Body of pancreas (tissue), 4 donors: ENCODE results near the gene SLC37A2. TPM values are rescaled to one million over a fixed set of nuclear protein-coding genes. Genes with fewer than 3 reads are reported as not detected.
A peak's percentile ranks its signal among the peaks of the same experiment; 100 is the strongest.

ENCODE experiments used
- ATAC-seq: fragments of 150-250 bp; one replicate; pipeline ENCODE4 v1.9.1; 2016
- DNase-seq, 4 donors: peaks; one replicate each; pipeline ENCODE4 v3.0.0-alpha.2; 2019
- H3K27ac ChIP-seq, 4 donors: fragments of 200-600 bp; sonication (generic); 1 replicate in 3 of 4; 2 replicates in 1 of 4; pipeline versions ENCODE4 v1.5.1 to v1.6.1; 2016 to 2019; ENCODE audit warnings: mild to moderate bottlenecking in 1 of 4, mixed read lengths in 1 of 4, moderate library complexity in 1 of 4
- H3K27me3 ChIP-seq, 2 donors: fragments of 200-600 bp; sonication (generic); one replicate each; pipeline ENCODE4 v1.6.0; 2016; ENCODE audit warnings: mild to moderate bottlenecking in 1 of 2
- H3K36me3 ChIP-seq, 2 donors: fragments of 200-600 bp; sonication (generic); replicated peaks in 1 of 2; 2 replicates each; pipeline ENCODE4 v1.5.1; 2016; ENCODE audit warnings: low read depth in 2 of 2; ENCODE audit not compliant: insufficient read depth in 1 of 2
- H3K4me1 ChIP-seq: fragments of 200-600 bp; sonication (generic); one replicate; pipeline ENCODE4 v1.6.0; 2016
- H3K4me3 ChIP-seq, 2 donors: fragments of 200-600 bp; sonication (generic); 1 replicate in 1 of 2; 2 replicates in 1 of 2; pipeline ENCODE4 v1.5.1; 2016 to 2019
- H3K9me3 ChIP-seq, 3 donors: fragments of 200-600 bp; sonication (generic); 1 replicate in 2 of 3; 2 replicates in 1 of 3; pipeline ENCODE4 v1.5.1; 2016
- CTCF ChIP-seq, 7 experiments: fragments of 450-650 bp in 4 of 7; fragments of 200-600 bp in 3 of 7; sonication (generic) in 3 of 7; IDR thresholded peaks; one replicate each; pipeline ENCODE4 v1.5.1; 2016 to 2019; ENCODE audit warnings: antibody characterized with exemption in 7 of 7
- POLR2A ChIP-seq, 3 donors: fragments of 450-650 bp; IDR thresholded peaks; one replicate each; pipeline ENCODE4 v1.6.1; 2016; ENCODE audit warnings: antibody characterized with exemption in 3 of 3, mild to moderate bottlenecking in 2 of 3
- WGBS, 2 donors: methylation state at CpG; one replicate each; pipeline ENCODE4 v1.1.5; 2017; 5-methylcytosine and 5-hydroxymethylcytosine counted together
- intact Hi-C: fragments of 100-400 bp; cut with DNase I; formaldehyde crosslinking; loops from one replicate; pipeline ENCODE4 v1.15.1; 2023
- total RNA-seq, 2 donors: library from RNA; depleted of rRNA; stranded (reverse); fragments of >200 nt; gene quantifications; one replicate each; pipeline ENCODE4 v1.1.0, GENCODE V29; 2016

SLC37A2 gene
- total RNA-seq, 2 donors from 2014 or later, result 2.0 to 4.2 TPM

GRCh38 chr11:125105926-125106325 lies 42.8 kb downstream of the SLC37A2 start:
- ATAC-seq, result no peak
- H3K36me3 ChIP-seq, result peaks cover 0 to 1% of the 10 kb centered on the region in 2 donors
- H3K4me3 ChIP-seq, result no peak overlapping the region
- no peak overlapping the region for H3K27ac ChIP-seq
- no peaks in the 10 kb centered on the region for H3K9me3 ChIP-seq
- intact Hi-C loops, result no loop called here
- DNase-seq, result no peak
- H3K27me3 ChIP-seq, result no peaks in the 10 kb centered on the region
- peaks cover 8% of the 10 kb centered on the region for H3K4me1 ChIP-seq
- WGBS, 2 donors, result 61 to 73% methylated on average over 1 of the region's 1 CpG
- TF ChIP-seq POLR2A (IDR thresholded peaks at IDR 0.05) (no peak), CTCF (IDR thresholded peaks at IDR 0.05) (no peak)

- Histone ChIP-seq H3K4me3 (no peak overlapping the region), H3K9me3 (no peaks in the 10 kb centered on the region), H3K4me1 (peaks cover 8% of the 10 kb centered on the region), H3K36me3 (no peaks in the 10 kb centered on the region), H3K27ac (no peak overlapping the region), H3K27me3 (no peaks in the 10 kb centered on the region)
- no peak for TF ChIP-seq POLR2A (IDR thresholded peaks at IDR 0.05)
- no peak for TF ChIP-seq CTCF (IDR thresholded peaks at IDR 0.05)
- intact Hi-C loops, result no loop called here
- DNase-seq (no peak), ATAC-seq (no peak)
- 60 to 68% methylated on average over 3 of the region's 3 CpGs for WGBS, 2 donors
These were observed 45.4 kb downstream of the SLC37A2 start for GRCh38 chr11:125108469-125108868.

GRCh38 chr11:125110506-125110905 lies 47.4 kb downstream of the SLC37A2 start:
- H3K36me3 ChIP-seq, result no peaks in the 10 kb centered on the region
- intact Hi-C loops, result no loop called here

GRCh38 chr11:125111001-125111342 lies 47.9 kb downstream of the SLC37A2 start:
- TF ChIP-seq POLR2A (IDR thresholded peaks at IDR 0.05), result no peak
- TF ChIP-seq CTCF (IDR thresholded peaks at IDR 0.05), result no peak
- intact Hi-C loops, result no loop called here
- Histone ChIP-seq H3K27me3 (no peaks in the 10 kb centered on the region), H3K27ac (peak overlapping the region; percentile 51 to 77 (median 66)), H3K4me1 (peaks cover 8% of the 10 kb centered on the region), H3K9me3 (no peaks in the 10 kb centered on the region), H3K4me3 (peak overlapping the region; percentile 9 to 47), H3K36me3 (no peaks in the 10 kb centered on the region)
- no peak for ATAC-seq
- peak in 2 of 4 donors; percentile 8 to 18 for DNase-seq
- 1 to 2% methylated on average over 6 to 9 of the region's 9 CpGs for WGBS, 2 donors

More at GRCh38 chr11:125110506-125110905, 47.4 kb downstream of the SLC37A2 start:
- no peaks in the 10 kb centered on the region for H3K27me3 ChIP-seq
- peaks cover 8% of the 10 kb centered on the region for H3K4me1 ChIP-seq
- no peaks in the 10 kb centered on the region for H3K9me3 ChIP-seq
- 50 to 55% methylated on average over 4 of the region's 4 CpGs for WGBS, 2 donors
- H3K4me3 ChIP-seq, result no peak overlapping the region
- peak overlapping the region in 1 of 4 donors; percentile 51 for H3K27ac ChIP-seq
- DNase-seq, result no peak
- TF ChIP-seq CTCF (IDR thresholded peaks at IDR 0.05), result no peak
- no peak for TF ChIP-seq POLR2A (IDR thresholded peaks at IDR 0.05)
- ATAC-seq, result no peak
